ENCODE measurements around the gene TSPAN32.

The TSPAN32 gene

DNA sequence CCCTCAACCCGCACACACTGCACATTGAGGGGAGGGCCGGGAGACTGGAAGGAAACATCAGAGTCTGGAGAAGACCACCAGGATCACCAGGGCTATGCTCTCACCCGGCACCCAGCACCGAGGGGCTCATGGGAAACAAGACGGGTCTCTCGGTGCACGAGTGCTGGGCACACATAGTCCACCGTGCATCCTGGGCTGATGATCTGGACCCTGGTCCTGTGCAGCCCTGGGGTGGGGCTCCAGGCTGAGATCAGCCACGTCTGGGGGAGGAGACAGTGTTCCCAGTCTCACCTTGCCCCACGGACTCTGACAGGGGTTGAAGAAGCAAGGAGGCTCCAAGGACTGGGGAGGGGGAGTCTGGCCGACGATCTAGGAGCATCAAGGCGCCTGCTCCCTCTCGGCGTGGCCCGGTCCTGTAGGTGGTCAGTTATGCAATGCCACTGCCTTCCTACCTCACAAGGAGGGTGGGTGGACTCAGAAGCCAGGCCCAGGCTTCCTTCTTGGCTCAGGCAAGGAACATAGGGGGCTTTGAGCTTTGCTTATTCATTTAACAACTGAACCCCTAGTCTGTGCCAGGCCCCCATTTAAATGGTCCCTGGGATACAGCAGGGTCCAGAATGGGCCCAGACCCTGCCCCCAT lies 63.9 kb downstream of the TSPAN32 start:
- H3K4me1 ChIP-seq (ENCODE audit: control insufficient read depth, insufficient read depth, low read length), result no peaks in the 10 kb centered on the region
- CTCF ChIA-PET, result no interaction called here
- H3K9me3 ChIP-seq (ENCODE audit: control insufficient read depth, insufficient read depth, low read depth, low read length), result no peaks in the 10 kb centered on the region
- no peak for TF ChIP-seq ZNF514 (tag by site-specific recombination; IDR thresholded peaks at IDR 0.05)
- no peaks in the 10 kb centered on the region for H3K36me3 ChIP-seq (ENCODE audit: control insufficient read depth in 2 of 2, insufficient read depth in 1 of 2, low read length in 2 of 2)
- POLR2A ChIA-PET, result no interaction called here
- no peak overlapping the region for H3K27ac ChIP-seq (ENCODE audit: extremely low read depth, low read depth, low read length)
- H3K4me3 ChIP-seq (ENCODE audit: low read depth, low read length), result no peak overlapping the region

DNA sequence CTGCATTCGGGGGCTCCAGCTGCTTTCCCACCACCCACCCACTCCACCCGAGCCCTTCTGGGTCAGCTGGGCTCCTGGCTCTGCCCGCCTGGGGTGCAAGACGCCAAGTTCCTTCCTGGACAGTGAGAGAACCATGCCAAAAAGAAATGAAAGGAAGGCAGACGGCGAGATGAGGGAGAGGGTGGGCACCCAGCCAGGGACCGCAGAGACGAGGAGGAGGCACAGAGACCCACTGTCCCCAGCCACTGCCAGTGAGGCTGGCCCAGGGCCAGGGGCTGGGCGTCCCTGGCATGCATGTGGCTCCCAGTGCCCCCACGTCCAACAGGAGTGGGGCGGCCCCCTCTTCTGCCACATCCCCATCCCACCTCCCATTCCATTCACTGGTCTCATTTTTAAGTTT lies 64.5 kb downstream of the TSPAN32 start:
- Histone ChIP-seq H3K27ac (ENCODE audit: extremely low read depth, low read depth, low read length) (no peak overlapping the region), H3K36me3 (ENCODE audit: control insufficient read depth in 2 of 2, insufficient read depth in 1 of 2, low read length in 2 of 2) (no peaks in the 10 kb centered on the region), H3K9me3 (ENCODE audit: control insufficient read depth, insufficient read depth, low read depth, low read length) (no peaks in the 10 kb centered on the region), H3K4me3 (ENCODE audit: low read depth, low read length) (no peak overlapping the region), H3K4me1 (ENCODE audit: control insufficient read depth, insufficient read depth, low read length) (no peaks in the 10 kb centered on the region)
- CTCF ChIA-PET, result no interaction called here
- TF ChIP-seq, protein P1, sequence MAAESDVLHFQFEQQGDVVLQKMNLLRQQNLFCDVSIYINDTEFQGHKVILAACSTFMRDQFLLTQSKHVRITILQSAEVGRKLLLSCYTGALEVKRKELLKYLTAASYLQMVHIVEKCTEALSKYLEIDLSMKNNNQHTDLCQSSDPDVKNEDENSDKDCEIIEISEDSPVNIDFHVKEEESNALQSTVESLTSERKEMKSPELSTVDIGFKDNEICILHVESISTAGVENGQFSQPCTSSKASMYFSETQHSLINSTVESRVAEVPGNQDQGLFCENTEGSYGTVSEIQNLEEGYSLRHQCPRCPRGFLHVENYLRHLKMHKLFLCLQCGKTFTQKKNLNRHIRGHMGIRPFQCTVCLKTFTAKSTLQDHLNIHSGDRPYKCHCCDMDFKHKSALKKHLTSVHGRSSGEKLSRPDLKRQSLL (tag by site-specific recombination; IDR thresholded peaks at IDR 0.05), result no peak
- TF ChIP-seq ZBTB1 (tag by site-specific recombination; IDR thresholded peaks at IDR 0.05), result no peak
- TF ChIP-seq ZNF223 (tag by site-specific recombination; IDR thresholded peaks at IDR 0.05), result no peak
- no peak for TF ChIP-seq ZNF335 (tag by site-specific recombination; conservative IDR thresholded peaks at IDR 0.05)
- TF ChIP-seq, protein P2, sequence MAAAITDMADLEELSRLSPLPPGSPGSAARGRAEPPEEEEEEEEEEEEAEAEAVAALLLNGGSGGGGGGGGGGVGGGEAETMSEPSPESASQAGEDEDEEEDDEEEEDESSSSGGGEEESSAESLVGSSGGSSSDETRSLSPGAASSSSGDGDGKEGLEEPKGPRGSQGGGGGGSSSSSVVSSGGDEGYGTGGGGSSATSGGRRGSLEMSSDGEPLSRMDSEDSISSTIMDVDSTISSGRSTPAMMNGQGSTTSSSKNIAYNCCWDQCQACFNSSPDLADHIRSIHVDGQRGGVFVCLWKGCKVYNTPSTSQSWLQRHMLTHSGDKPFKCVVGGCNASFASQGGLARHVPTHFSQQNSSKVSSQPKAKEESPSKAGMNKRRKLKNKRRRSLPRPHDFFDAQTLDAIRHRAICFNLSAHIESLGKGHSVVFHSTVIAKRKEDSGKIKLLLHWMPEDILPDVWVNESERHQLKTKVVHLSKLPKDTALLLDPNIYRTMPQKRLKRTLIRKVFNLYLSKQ (tag by site-specific recombination; IDR thresholded peaks at IDR 0.05; ENCODE audit: borderline replicate concordance), result no peak
- TF ChIP-seq, protein P3, sequence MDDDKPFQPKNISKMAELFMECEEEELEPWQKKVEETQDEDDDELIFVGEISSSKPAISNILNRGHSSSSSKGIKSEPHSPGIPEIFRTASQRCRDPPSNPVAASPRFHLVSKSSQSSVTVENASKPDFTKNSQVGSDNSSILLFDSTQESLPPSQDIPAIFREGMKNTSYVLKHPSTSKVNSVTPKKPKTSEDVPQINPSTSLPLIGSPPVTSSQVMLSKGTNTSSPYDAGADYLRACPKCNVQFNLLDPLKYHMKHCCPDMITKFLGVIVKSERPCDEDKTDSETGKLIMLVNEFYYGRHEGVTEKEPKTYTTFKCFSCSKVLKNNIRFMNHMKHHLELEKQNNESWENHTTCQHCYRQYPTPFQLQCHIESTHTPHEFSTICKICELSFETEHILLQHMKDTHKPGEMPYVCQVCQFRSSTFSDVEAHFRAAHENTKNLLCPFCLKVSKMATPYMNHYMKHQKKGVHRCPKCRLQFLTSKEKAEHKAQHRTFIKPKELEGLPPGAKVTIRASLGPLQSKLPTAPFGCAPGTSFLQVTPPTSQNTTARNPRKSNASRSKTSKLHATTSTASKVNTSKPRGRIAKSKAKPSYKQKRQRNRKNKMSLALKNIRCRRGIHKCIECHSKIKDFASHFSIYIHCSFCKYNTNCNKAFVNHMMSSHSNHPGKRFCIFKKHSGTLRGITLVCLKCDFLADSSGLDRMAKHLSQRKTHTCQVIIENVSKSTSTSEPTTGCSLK (tag by site-specific recombination; IDR thresholded peaks at IDR 0.05), result no peak
- TF ChIP-seq, protein P4, sequence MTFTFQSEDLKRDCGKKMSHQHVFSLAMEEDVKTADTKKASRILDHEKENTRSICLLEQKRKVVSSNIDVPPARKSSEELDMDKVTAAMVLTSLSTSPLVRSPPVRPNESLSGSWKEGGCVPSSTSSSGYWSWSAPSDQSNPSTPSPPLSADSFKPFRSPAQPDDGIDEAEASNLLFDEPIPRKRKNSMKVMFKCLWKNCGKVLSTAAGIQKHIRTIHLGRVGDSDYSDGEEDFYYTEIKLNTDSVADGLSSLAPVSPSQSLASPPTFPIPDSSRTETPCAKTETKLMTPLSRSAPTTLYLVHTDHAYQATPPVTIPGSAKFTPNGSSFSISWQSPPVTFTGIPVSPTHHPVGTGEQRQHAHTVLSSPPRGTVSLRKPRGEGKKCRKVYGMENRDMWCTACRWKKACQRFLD (tag by site-specific recombination; IDR thresholded peaks at IDR 0.05), result no peak
- no peak for TF ChIP-seq HOXC10 (CRISPR knock-in tag; IDR thresholded peaks at IDR 0.05)
- TF ChIP-seq ZFP41 (tag by site-specific recombination; IDR thresholded peaks at IDR 0.05; ENCODE audit: borderline replicate concordance), result no peak
- no peak for TF ChIP-seq ZIC2 (tag by site-specific recombination; IDR thresholded peaks at IDR 0.05)
- no peak for TF ChIP-seq ZNF175 (tag by site-specific recombination; IDR thresholded peaks at IDR 0.05)
- TF ChIP-seq ZNF114 (tag by site-specific recombination; IDR thresholded peaks at IDR 0.05), result no peak
- TF ChIP-seq ZNF585B (tag by site-specific recombination; IDR thresholded peaks at IDR 0.05), result no peak
- no peak for TF ChIP-seq ZNF544 (tag by site-specific recombination; IDR thresholded peaks at IDR 0.05)
- TF ChIP-seq ZNF324 (tag by site-specific recombination; IDR thresholded peaks at IDR 0.05), result no peak
- POLR2A ChIA-PET, result interaction anchor here (0.9 to 2.1 kb wide), 2 partner anchors 11 to 12 kb away, joined by 4 to 7 read pairs; no protein-coding TSS in a partner anchor

DNA sequence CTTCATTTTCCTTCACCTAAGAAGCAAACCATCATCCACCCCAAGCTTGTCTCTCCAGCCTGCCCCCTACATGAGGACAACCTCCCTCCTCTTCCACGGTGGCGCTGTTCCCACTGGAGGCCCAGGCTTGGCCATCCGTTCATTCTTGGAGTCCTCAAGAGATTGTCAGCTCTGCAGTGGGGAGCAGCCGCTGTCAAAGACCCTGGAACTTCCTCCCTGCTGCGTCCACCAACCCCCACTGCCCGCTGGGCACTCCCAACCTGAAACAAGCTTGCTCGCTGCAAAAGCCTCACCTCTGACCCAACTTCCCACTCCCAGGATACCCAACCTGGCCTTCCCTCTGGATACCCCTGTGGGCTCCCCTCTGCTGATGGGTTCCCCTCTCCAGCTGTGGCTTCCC lies 64.9 kb downstream of the TSPAN32 start:
- CTCF ChIA-PET, result interaction anchor here (0.8 kb wide), 1 partner anchor 53 kb away, joined by 4 read pairs; no protein-coding TSS in a partner anchor
- no peak overlapping the region for H3K27ac ChIP-seq (ENCODE audit: extremely low read depth, low read depth, low read length)
- POLR2A ChIA-PET, result interaction anchor here (0.5 to 2.1 kb wide), 3 partner anchors 10 to 34 kb away, joined by 3 to 7 read pairs (median 4); partner anchors contain the start of gene TSSC4

More for the DNA sequence above, 64.9 kb downstream of the TSPAN32 start:
- H3K4me1 ChIP-seq (ENCODE audit: control insufficient read depth, insufficient read depth, low read length), result no peaks in the 10 kb centered on the region
- no peak overlapping the region for H3K4me3 ChIP-seq (ENCODE audit: low read depth, low read length)
- TF ChIP-seq ZBTB7A (tag by site-specific recombination; IDR thresholded peaks at IDR 0.05; ENCODE audit: low read depth) (no peak), ZBTB17 (tag by site-specific recombination; IDR thresholded peaks at IDR 0.05) (no peak)
- TF ChIP-seq, protein P5, sequence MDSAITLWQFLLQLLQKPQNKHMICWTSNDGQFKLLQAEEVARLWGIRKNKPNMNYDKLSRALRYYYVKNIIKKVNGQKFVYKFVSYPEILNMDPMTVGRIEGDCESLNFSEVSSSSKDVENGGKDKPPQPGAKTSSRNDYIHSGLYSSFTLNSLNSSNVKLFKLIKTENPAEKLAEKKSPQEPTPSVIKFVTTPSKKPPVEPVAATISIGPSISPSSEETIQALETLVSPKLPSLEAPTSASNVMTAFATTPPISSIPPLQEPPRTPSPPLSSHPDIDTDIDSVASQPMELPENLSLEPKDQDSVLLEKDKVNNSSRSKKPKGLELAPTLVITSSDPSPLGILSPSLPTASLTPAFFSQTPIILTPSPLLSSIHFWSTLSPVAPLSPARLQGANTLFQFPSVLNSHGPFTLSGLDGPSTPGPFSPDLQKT (IDR thresholded peaks at IDR 0.05; ENCODE audit: borderline replicate concordance, low read depth, low read length), result no peak
- TF ChIP-seq, protein P2 (tag by site-specific recombination; IDR thresholded peaks at IDR 0.05; ENCODE audit: borderline replicate concordance), result no peak
- TF ChIP-seq, protein P6, sequence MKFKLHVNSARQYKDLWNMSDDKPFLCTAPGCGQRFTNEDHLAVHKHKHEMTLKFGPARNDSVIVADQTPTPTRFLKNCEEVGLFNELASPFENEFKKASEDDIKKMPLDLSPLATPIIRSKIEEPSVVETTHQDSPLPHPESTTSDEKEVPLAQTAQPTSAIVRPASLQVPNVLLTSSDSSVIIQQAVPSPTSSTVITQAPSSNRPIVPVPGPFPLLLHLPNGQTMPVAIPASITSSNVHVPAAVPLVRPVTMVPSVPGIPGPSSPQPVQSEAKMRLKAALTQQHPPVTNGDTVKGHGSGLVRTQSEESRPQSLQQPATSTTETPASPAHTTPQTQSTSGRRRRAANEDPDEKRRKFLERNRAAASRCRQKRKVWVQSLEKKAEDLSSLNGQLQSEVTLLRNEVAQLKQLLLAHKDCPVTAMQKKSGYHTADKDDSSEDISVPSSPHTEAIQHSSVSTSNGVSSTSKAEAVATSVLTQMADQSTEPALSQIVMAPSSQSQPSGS (tag by site-specific recombination; IDR thresholded peaks at IDR 0.05; ENCODE audit: low read depth), result no peak
- H3K36me3 ChIP-seq (ENCODE audit: control insufficient read depth in 2 of 2, insufficient read depth in 1 of 2, low read length in 2 of 2), result no peaks in the 10 kb centered on the region
- H3K9me3 ChIP-seq (ENCODE audit: control insufficient read depth, insufficient read depth, low read depth, low read length), result no peaks in the 10 kb centered on the region
